Measurements from ENCODE around the gene UBA1.

Gene UBA1

GRCh38 chrX:47228550-47229270 lies 35.1 kb downstream of the UBA1 start:
- no peak for DNase-seq (ENCODE audit: low read depth in 2 of 2)

GRCh38 chrX:47229427-47229826 lies 35.8 kb downstream of the UBA1 start:
- no peak for DNase-seq (ENCODE audit: low read depth in 2 of 2)

- no peak for DNase-seq (ENCODE audit: low read depth in 2 of 2)
Observed at GRCh38 chrX:47230136-47230868, 36.7 kb downstream of the UBA1 start.

GRCh38 chrX:47231167-47231566 lies 37.5 kb downstream of the UBA1 start:
- no peak for DNase-seq (ENCODE audit: low read depth in 2 of 2)

- no peak for DNase-seq (ENCODE audit: low read depth in 2 of 2)
Observed at GRCh38 chrX:47232197-47232802, 38.7 kb downstream of the UBA1 start.

- no peak for DNase-seq (ENCODE audit: low read depth in 2 of 2)
Observed at GRCh38 chrX:47232803-47233332, 39.2 kb downstream of the UBA1 start, which contains the start of gene USP11. TSS of gene USP11 (plus strand) at chrX:47233009. CDS start at chrX:47233044, 35 bp downstream.

GRCh38 chrX:47233333-47234113 lies 39.9 kb downstream of the UBA1 start:
- DNase-seq (ENCODE audit: low read depth in 2 of 2) = peak; percentile 83 to 85

GRCh38 chrX:47234583-47234982 lies 41.0 kb downstream of the UBA1 start:
- DNase-seq (ENCODE audit: low read depth in 2 of 2) = no peak

GRCh38 chrX:47235691-47236103 lies 42.1 kb downstream of the UBA1 start:
- no peak for DNase-seq (ENCODE audit: low read depth in 2 of 2)

- no peak for DNase-seq (ENCODE audit: low read depth in 2 of 2)
Observed at GRCh38 chrX:47239199-47239598, 45.6 kb downstream of the UBA1 start.

- DNase-seq (ENCODE audit: low read depth in 2 of 2) = no peak
Observed at GRCh38 chrX:47239898-47240545, 46.4 kb downstream of the UBA1 start.

- DNase-seq (ENCODE audit: low read depth in 2 of 2) = no peak
Observed at GRCh38 chrX:47240619-47241018, 47.0 kb downstream of the UBA1 start.

- no peak for DNase-seq (ENCODE audit: low read depth in 2 of 2)
Observed at GRCh38 chrX:47241201-47242011, 47.8 kb downstream of the UBA1 start.

GRCh38 chrX:47242321-47242720 lies 48.7 kb downstream of the UBA1 start:
- no peak for DNase-seq (ENCODE audit: low read depth in 2 of 2)

- DNase-seq (ENCODE audit: low read depth in 2 of 2) = no peak
Observed at GRCh38 chrX:47243351-47243750, 49.7 kb downstream of the UBA1 start.

- no peak for DNase-seq (ENCODE audit: low read depth in 2 of 2)
Observed at GRCh38 chrX:47244676-47245075, 51.0 kb downstream of the UBA1 start.

GRCh38 chrX:47245156-47245555 lies 51.5 kb downstream of the UBA1 start:
- no peak for DNase-seq (ENCODE audit: low read depth in 2 of 2)

- no peak for DNase-seq (ENCODE audit: low read depth in 2 of 2)
Observed at GRCh38 chrX:47247206-47247998, 53.8 kb downstream of the UBA1 start.

- no peak for DNase-seq (ENCODE audit: low read depth in 2 of 2)
Observed at GRCh38 chrX:47247999-47248320, 54.3 kb downstream of the UBA1 start.

GRCh38 chrX:47248576-47248975 lies 54.9 kb downstream of the UBA1 start:
- DNase-seq (ENCODE audit: low read depth in 2 of 2) = no peak

Measured in fibroblast of skin of left biceps (primary cell).